Neural cell (in vitro differentiated cells): Measurements from ENCODE around the gene L2HGDH. TPM values are rescaled to one million over a fixed set of nuclear protein-coding genes. Genes with fewer than 3 reads are reported as not detected.

Experiments used
- H2AFZ ChIP-seq: fragments of 200-600, 300-800 bp; sonication (generic), shearing (Covaris generic); 2 replicates; pipeline ENCODE4 v1.6.0; 2014; ENCODE audit warnings: low read depth, mild to moderate bottlenecking, antibody characterized with exemption, low read length, moderate library complexity
- H3F3A ChIP-seq: fragments of 200-600 bp; shearing (Covaris generic); 2 replicates; pipeline ENCODE4 v1.6.1; 2016; ENCODE audit warnings: mild to moderate bottlenecking, moderate library complexity, mixed read lengths, antibody characterized with exemption, low read length; ENCODE audit not compliant: insufficient read depth, poor library complexity, severe bottlenecking
- H3K27ac ChIP-seq: fragments of 200-600, 300-800 bp; sonication (generic), shearing (Covaris generic); 2 replicates; pipeline ENCODE4 v1.5.1; 2014; ENCODE audit warnings: mild to moderate bottlenecking, low read length, moderate library complexity
- H3K27me3 ChIP-seq: fragments of 300-800, 200-600 bp; sonication (generic), shearing (Covaris generic); 2 replicates; pipeline ENCODE4 v1.6.0; 2014; ENCODE audit warnings: mild to moderate bottlenecking, low read depth, low read length, moderate library complexity; ENCODE audit not compliant: insufficient read depth
- H3K36me3 ChIP-seq: fragments of 300-800, 200-600 bp; sonication (generic), shearing (Covaris generic); 2 replicates; pipeline ENCODE4 v1.5.1; 2014; ENCODE audit warnings: mild to moderate bottlenecking, antibody characterized with exemption, low read length, moderate library complexity; ENCODE audit not compliant: insufficient read depth
- H3K4me2 ChIP-seq: fragments of 300-800, 200-600 bp; sonication (generic), shearing (Covaris generic); 2 replicates; pipeline ENCODE4 v1.6.0; 2014; ENCODE audit warnings: mild to moderate bottlenecking, low read length
- H3K4me3 ChIP-seq: fragments of 300-800, 200-600 bp; sonication (generic), shearing (Covaris generic); 2 replicates; pipeline ENCODE4 v1.5.1; 2014; ENCODE audit warnings: mild to moderate bottlenecking, low read length, moderate library complexity
- H3K79me2 ChIP-seq: fragments of 200-600 bp; shearing (Covaris generic); replicated peaks from 2 replicates; pipeline ENCODE4 v1.6.0; 2014; ENCODE audit warnings: mild to moderate bottlenecking, low read length, moderate library complexity; ENCODE audit not compliant: insufficient read depth
- H3K9ac ChIP-seq: fragments of 300-800, 200-600 bp; sonication (generic), shearing (Covaris generic); 2 replicates; pipeline ENCODE4 v1.6.1; 2016; ENCODE audit warnings: mild to moderate bottlenecking, low read length, mixed read lengths
- H3K9me2 ChIP-seq: fragments of 200-600 bp; shearing (Covaris generic); 2 replicates; pipeline ENCODE4 v1.6.1; 2016; ENCODE audit warnings: mild to moderate bottlenecking, low read length, mixed read lengths; ENCODE audit not compliant: insufficient read depth
- H3K9me3 ChIP-seq: fragments of 200-600, 300-800 bp; sonication (generic), shearing (Covaris generic); 2 replicates; pipeline ENCODE4 v1.6.1; 2016; ENCODE audit warnings: mild to moderate bottlenecking, mixed run types, low read length, moderate library complexity, mixed read lengths
- H4K20me1 ChIP-seq: fragments of 200-600 bp; shearing (Covaris generic); 2 replicates; pipeline ENCODE4 v1.6.1; 2016; ENCODE audit warnings: mild to moderate bottlenecking, mixed run types; ENCODE audit not compliant: insufficient read depth
- CTCF ChIP-seq: fragments of 450-650 bp; IDR thresholded peaks from 2 replicates; pipeline ENCODE4 v1.5.1; 2014; ENCODE audit warnings: antibody characterized with exemption, mild to moderate bottlenecking, moderate library complexity; ENCODE audit not compliant: poor library complexity, severe bottlenecking
- EP300 ChIP-seq: fragments of 450-650 bp; conservative IDR thresholded peaks from 2 replicates; pipeline ENCODE4 v1.6.1; 2014; ENCODE audit warnings: antibody characterized with exemption, mild to moderate bottlenecking, moderate library complexity; ENCODE audit not compliant: poor library complexity, severe bottlenecking
- EZH2 ChIP-seq: fragments of 200-600, 300-800 bp; shearing (Covaris generic), sonication (generic); IDR thresholded peaks from 2 replicates; pipeline ENCODE4 v1.6.1; 2014; ENCODE audit warnings: antibody characterized with exemption, low read length, borderline replicate concordance, mild to moderate bottlenecking; ENCODE audit not compliant: insufficient read depth, poor library complexity, severe bottlenecking
- MXI1 ChIP-seq: fragments of 450-650 bp; conservative IDR thresholded peaks from 2 replicates; pipeline ENCODE4 v1.6.1; 2014; ENCODE audit warnings: antibody characterized with exemption, mild to moderate bottlenecking; ENCODE audit not compliant: poor library complexity, severe bottlenecking
- POLR2AphosphoS5 ChIP-seq: IDR thresholded peaks from 2 replicates; pipeline ENCODE4 v1.6.1; 2012
- RAD21 ChIP-seq: fragments of 450-650 bp; conservative IDR thresholded peaks from 2 replicates; pipeline ENCODE4 v1.6.1; 2014; ENCODE audit warnings: antibody characterized with exemption, mild to moderate bottlenecking, moderate library complexity
- REST ChIP-seq: IDR thresholded peaks from 2 replicates; pipeline ENCODE4 v1.6.1; 2012; ENCODE audit warnings: borderline replicate concordance
- SMC3 ChIP-seq: fragments of 450-650 bp; conservative IDR thresholded peaks from 2 replicates; pipeline ENCODE4 v1.6.1; 2014; ENCODE audit warnings: antibody characterized with exemption, mild to moderate bottlenecking, moderate library complexity; ENCODE audit not compliant: poor library complexity
- TAF1 ChIP-seq: IDR thresholded peaks from 2 replicates; pipeline ENCODE4 v1.6.1; 2012; ENCODE audit warnings: low read depth
- polyA plus RNA-seq: library from polyadenylated mRNA; depleted of rRNA; stranded (reverse); fragments of >200 nt; gene quantifications from 2 replicates; pipeline ENCODE4 v1.2.3, GENCODE V29; 2014

L2HGDH gene
- polyA plus RNA-seq, 1 donor from 2014 or later = 8.9 TPM

DNA sequence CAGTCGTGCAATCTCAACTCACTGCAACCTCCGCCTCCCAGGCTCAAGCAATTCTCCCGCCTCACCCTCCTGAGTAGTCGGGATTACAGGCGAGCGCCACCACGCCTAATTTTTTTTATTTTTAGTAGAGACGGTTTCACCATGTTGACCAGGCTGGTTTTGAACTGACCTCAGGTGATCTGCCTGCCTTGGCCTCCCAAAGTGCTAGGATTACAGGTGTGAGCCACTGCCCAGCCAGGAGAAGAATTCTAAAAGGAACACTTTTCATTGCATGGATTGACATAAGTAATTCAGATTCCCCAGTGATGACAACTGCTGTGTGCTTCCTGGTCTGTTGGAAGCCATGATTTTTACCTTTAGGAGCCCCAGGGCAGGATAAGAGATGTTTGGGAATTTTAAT is 22.2 kb upstream of the L2HGDH start:
- Histone ChIP-seq H4K20me1 (no peaks in the 10 kb centered on the region), H3K9ac (peak overlapping the region; percentile 66), H3K9me3 (no peaks in the 10 kb centered on the region), H2AFZ (no peak overlapping the region), H3K4me2 (no peak overlapping the region), H3K79me2 (no peaks in the 10 kb centered on the region), H3K36me3 (no peaks in the 10 kb centered on the region), H3K9me2 (no peaks in the 10 kb centered on the region), H3K4me3 (no peak overlapping the region), H3F3A (no peaks in the 10 kb centered on the region), H3K27ac (peak overlapping the region; percentile 91), H3K27me3 (no peaks in the 10 kb centered on the region)
- TF ChIP-seq SMC3 (no peak), RAD21 (no peak), TAF1 (no peak), CTCF (no peak), EZH2 (no peak), MXI1 (no peak), REST (no peak)

DNA sequence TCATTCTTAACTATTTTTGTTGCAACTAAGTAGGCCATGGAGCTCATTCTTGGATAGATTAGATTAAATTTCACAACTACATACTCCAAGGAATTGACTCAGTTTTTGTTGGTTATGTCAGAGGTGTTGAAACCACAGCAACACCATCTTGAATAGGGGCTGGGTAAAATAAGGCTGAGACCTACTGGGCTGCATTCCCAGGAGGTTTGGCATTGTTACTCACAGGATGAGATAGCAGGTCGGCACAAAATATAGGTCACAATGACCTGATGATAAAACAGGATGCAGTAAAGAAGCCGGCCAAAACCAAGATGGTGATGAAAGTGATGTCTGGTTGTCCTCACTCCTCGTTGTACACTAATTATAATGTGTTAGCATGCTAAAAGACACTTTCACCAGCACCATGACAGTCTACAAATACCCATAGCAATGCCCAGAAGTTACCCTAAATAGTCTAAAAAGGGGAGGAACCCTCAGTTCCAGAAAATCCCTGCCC is 21.0 kb upstream of the L2HGDH start:
- Histone ChIP-seq H4K20me1 (no peaks in the 10 kb centered on the region), H3K9ac (no peak overlapping the region), H3K4me2 (no peak overlapping the region), H3K27me3 (no peaks in the 10 kb centered on the region), H3K4me3 (no peak overlapping the region), H3K79me2 (no peaks in the 10 kb centered on the region), H3K9me3 (no peaks in the 10 kb centered on the region), H3F3A (no peaks in the 10 kb centered on the region), H3K36me3 (no peaks in the 10 kb centered on the region), H2AFZ (no peak overlapping the region), H3K9me2 (no peaks in the 10 kb centered on the region), H3K27ac (no peak overlapping the region)
- no peak for TF ChIP-seq REST
- no peak for TF ChIP-seq EP300
- TF ChIP-seq CTCF = no peak
- TF ChIP-seq TAF1 = no peak
- no peak for TF ChIP-seq MXI1
- no peak for TF ChIP-seq EZH2
- no peak for TF ChIP-seq RAD21
- no peak for TF ChIP-seq SMC3
- no peak for TF ChIP-seq POLR2AphosphoS5
